Skeletal muscle satellite cell (primary cell): Measurements from ENCODE around the gene SPRR2G.
"Not testable (repeated sequence)": the region's sequence is repeated elsewhere in the genome, so short reads cannot be mapped to it uniquely, and the experiment has no call there.

ENCODE experiments used
- H3K27me3 ChIP-seq: 2 replicates; pipeline ENCODE4 v1.7.0; 2013; ENCODE audit warnings: low read length; ENCODE audit not compliant: control insufficient read depth, insufficient read depth
- H3K36me3 ChIP-seq: 2 replicates; pipeline ENCODE4 v1.7.0; 2013; ENCODE audit warnings: mild to moderate bottlenecking, control low read depth, low read length; ENCODE audit not compliant: insufficient read depth
- H3K4me1 ChIP-seq: 2 replicates; pipeline ENCODE4 v1.7.0; 2013; ENCODE audit warnings: low read length; ENCODE audit not compliant: control insufficient read depth, insufficient read depth
- H3K4me2 ChIP-seq: 2 replicates; pipeline ENCODE4 v1.7.0; 2013; ENCODE audit warnings: mild to moderate bottlenecking, low read length
- H3K4me3 ChIP-seq: 2 replicates; pipeline ENCODE4 v1.7.0; 2013; ENCODE audit warnings: low read length
- H3K9ac ChIP-seq: 2 replicates; pipeline ENCODE4 v1.7.0; 2013; ENCODE audit warnings: mild to moderate bottlenecking, low read depth, low read length, moderate library complexity
- H3K9me3 ChIP-seq: replicated peaks from 2 replicates; pipeline ENCODE4 v1.7.0; 2013; ENCODE audit warnings: mild to moderate bottlenecking, control low read depth, low read length

Gene SPRR2G

DNA sequence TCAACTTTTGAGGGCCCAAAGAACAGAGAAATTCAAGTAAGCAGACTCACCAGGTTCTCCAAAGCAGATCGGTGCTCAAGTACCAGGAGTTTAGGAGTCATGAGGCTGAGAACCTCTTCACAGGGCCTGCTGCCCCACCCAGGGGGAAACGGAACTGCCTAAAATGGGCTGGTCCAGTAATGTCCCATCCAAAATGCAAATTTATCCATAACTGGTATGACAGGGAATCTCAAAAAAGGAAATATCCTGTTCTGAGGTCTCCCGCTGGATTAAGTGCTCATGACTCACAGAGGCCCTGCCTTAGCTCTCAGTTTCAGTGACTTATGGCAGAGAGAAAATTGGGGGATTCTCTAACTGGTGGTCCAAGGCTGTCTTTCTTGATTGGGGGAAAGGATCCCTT is 9.3 kb downstream of the SPRR2G start:
- H3K9ac ChIP-seq = no peak overlapping the region
- no peak overlapping the region for H3K4me2 ChIP-seq
- no peaks in the 10 kb centered on the region for H3K9me3 ChIP-seq
- no peaks in the 10 kb centered on the region for H3K36me3 ChIP-seq
- H3K27me3 ChIP-seq = no peaks in the 10 kb centered on the region
- H3K4me3 ChIP-seq = no peak overlapping the region
- H3K4me1 ChIP-seq = no peaks in the 10 kb centered on the region

DNA sequence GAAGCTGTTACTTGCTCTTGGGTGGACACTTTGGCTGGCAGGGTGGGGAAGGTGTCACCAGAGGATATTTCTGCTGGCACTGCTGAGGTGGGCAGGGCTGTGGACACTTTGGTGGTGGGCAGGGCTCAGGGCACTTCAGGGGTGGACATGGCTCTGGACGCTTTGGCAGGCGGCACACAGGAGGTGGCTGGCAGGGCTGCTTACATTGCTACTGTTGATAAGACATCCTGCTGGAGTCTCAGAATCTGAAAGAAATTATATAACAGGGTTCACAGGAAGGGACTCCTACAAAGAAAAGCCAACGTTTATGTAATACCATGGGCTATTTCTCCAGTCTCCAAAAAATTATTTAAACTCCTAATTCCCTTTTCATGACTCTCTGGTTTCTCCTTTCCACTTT is 10.2 kb downstream of the SPRR2G start:
- no peak overlapping the region for H3K9ac ChIP-seq
- no peak overlapping the region for H3K4me3 ChIP-seq
- H3K4me1 ChIP-seq = no peaks in the 10 kb centered on the region
- H3K4me2 ChIP-seq = no peak overlapping the region
- no peaks in the 10 kb centered on the region for H3K9me3 ChIP-seq
- H3K36me3 ChIP-seq = no peaks in the 10 kb centered on the region
- no peaks in the 10 kb centered on the region for H3K27me3 ChIP-seq

DNA sequence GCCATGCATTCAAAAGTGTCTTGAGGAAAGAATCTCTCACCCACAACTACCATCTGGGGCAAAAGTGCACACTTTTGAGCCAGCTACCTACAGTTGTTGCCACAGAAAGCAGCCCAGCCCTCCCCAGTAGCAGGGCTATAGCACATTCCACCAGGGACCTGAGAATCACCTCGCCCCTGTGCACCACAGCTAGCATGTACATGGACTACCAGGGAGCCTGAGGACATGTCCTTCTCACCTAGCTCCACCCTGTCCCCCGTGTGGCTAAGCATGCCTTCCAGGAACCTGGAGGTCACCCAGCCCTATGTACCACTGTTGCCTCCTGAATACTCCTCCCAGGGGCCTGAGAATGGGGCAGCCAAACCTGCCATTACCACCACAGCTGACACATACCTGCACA is 16.9 kb downstream of the SPRR2G start:
- Histone ChIP-seq H3K9ac (no peak overlapping the region), H3K9me3 (no peaks in the 10 kb centered on the region), H3K4me3 (no peak overlapping the region), H3K36me3 (no peaks in the 10 kb centered on the region), H3K27me3 (no peaks in the 10 kb centered on the region), H3K4me1 (no peaks in the 10 kb centered on the region), H3K4me2 (no peak overlapping the region)

DNA sequence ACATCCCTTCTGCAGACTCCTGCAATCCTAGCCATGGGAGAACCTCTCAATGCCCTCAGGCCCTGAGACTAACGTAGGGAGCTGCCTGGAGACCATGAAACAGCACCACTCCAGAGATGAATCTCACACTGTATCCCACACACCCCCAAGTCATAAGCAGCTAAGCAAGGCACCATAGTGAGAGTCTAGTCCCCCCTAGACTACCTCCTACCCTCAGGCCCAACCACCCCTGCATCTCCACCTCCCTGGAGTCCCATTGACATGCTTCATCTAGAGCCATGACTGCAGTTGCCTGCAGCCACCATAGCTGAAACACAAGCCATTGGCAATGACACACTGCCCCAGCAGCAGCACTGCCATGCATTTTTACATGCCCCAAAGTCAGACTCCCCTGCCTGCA is 17.4 kb downstream of the SPRR2G start:
- Histone ChIP-seq H3K36me3 (no peaks in the 10 kb centered on the region), H3K9ac (no peak overlapping the region), H3K4me1 (no peaks in the 10 kb centered on the region), H3K4me2 (no peak overlapping the region), H3K27me3 (no peaks in the 10 kb centered on the region), H3K9me3 (no peaks in the 10 kb centered on the region), H3K4me3 (no peak overlapping the region)

DNA sequence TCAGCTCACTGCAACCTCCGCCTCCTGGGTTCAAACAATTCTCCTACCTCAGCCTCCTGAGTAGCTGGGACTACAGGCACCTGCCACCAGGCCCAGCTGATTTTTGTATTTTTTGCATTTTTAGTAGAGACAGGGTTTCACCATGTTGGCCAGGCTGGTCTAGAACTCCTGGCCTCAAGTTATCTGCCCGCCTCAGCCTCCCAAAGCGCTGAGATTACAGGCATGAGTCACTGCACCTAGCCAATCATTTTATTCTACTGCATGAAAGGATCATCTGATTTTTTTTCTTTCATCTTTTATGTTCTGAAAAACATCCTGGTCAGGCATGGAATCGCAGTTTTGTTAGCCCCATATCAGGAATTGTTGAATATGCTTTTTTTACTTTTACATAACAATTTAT is 22.0 kb downstream of the SPRR2G start:
- H3K27me3 ChIP-seq, H3K9me3 ChIP-seq, H3K4me1 ChIP-seq, H3K36me3 ChIP-seq, H3K9ac ChIP-seq, H3K4me2 ChIP-seq, H3K4me3 ChIP-seq: not testable (repeated sequence)

DNA sequence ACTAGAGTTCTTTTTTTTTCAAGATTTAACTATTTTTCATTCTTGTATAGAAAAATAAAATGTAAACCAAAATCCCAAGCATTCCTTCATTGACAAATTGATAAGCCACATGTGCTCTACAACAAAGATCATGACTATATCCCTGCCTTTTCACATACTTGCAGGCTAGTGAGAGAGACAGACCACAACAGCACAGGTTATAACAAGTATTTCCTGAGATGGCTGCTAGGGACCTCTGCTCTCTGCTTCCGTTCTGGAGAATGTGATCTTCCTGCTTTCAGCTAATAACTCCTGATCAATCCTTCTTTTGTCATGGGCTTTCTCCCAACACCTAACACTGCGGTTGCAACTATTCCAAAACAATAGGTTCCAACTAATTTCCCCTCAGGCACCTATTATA is 23.4 kb downstream of the SPRR2G start:
- Histone ChIP-seq H3K4me3 (no peak overlapping the region), H3K4me1 (no peaks in the 10 kb centered on the region), H3K4me2 (no peak overlapping the region), H3K9ac (no peak overlapping the region), H3K36me3 (no peaks in the 10 kb centered on the region), H3K9me3 (no peaks in the 10 kb centered on the region), H3K27me3 (no peaks in the 10 kb centered on the region)

DNA sequence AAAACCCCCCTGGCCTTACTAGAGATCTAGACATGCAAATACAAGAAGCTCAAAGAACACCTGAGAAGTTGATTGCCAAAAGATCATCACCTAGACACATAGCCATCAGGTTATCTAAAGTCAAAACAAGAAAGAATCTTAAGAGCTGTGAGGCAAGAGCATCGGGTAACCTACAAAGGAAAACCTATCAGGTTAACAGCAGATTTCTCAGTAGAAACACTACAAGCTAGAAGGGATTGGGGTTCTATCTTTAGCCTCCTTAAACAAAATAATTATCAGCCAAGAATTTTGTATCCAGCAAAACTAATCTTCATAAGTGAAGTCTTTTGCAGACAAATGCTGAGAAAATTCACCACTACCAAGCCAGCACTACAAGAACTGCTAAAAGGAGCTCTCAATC is 25.2 kb downstream of the SPRR2G start:
- no peaks in the 10 kb centered on the region for H3K36me3 ChIP-seq
- no peaks in the 10 kb centered on the region for H3K9me3 ChIP-seq
- H3K4me1 ChIP-seq = no peaks in the 10 kb centered on the region
- H3K4me3 ChIP-seq = no peak overlapping the region
- no peak overlapping the region for H3K9ac ChIP-seq
- no peak overlapping the region for H3K4me2 ChIP-seq
- H3K27me3 ChIP-seq = no peaks in the 10 kb centered on the region

DNA sequence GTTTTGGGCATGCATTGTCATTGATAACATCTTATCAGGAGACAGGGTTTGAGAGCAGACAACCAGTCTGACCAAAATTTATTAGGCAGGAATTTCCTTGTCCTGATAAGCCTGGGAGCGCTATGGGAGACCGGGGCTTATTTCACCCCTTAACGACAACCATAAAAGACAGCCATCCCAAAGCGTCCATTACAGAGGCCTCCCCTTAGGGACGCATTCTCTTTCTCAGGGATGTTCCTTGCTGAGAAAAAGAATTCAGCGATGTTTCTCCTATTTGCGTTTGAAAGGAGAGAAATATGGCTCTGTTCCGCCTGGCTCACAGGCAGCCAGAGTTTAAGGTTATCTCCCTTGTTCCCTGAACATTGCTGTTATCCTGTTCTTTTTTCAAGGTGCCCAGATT is 26.9 kb downstream of the SPRR2G start:
- not testable (repeated sequence) for H3K4me2 ChIP-seq, H3K9me3 ChIP-seq, H3K4me3 ChIP-seq, H3K4me1 ChIP-seq, H3K27me3 ChIP-seq, H3K36me3 ChIP-seq, H3K9ac ChIP-seq

DNA sequence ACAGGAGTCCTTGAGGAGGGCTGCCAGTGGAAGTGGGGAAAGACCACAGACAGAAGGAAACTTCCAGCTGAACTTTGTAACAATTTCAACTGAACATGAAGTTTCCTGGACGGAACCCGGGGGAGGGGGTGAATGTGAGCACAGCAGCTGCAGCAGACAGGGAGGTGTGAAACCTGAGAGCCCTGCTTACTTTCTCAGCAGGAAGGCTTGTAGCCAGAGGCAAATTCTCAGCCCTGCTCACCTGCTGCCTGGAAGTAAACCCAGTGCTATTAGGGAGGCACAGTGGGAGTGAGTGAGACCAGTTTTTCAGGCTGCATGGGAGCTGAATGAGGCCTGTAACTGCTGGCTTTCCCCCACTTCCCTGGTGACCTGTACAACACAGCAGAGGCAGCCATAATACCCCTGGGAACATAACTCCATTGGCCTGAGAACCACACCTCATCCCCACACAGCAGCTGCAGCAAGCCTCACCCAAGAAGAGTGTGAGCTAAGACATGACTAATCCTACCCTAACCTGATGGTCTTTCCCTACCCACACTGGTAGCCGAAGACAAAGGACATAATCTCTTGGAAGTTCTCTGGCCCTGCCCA is 27.8 kb downstream of the SPRR2G start:
- no peaks in the 10 kb centered on the region for H3K4me1 ChIP-seq
- H3K4me2 ChIP-seq = no peak overlapping the region
- no peaks in the 10 kb centered on the region for H3K36me3 ChIP-seq
- H3K27me3 ChIP-seq = no peaks in the 10 kb centered on the region
- H3K4me3 ChIP-seq = no peak overlapping the region
- H3K9ac ChIP-seq = no peak overlapping the region
- no peaks in the 10 kb centered on the region for H3K9me3 ChIP-seq

DNA sequence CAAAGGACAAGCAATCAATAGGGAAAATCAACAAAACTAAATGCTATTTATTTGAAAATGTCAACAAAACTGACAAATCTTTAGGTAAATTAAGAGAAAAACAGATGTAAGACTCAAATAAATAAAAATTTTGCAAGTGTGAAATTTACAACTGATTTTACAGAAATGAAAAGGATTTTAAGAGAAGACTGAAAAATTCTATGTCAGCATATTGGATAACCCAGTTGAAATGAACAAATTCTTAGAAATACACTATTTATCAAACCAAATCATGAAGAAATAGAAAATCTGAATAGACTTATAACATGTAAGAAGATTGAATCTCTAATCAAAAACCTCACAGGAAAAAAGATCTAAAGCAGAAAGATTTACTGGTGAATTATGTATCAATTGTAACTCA is 29.7 kb downstream of the SPRR2G start:
- no peak overlapping the region for H3K4me3 ChIP-seq
- no peaks in the 10 kb centered on the region for H3K9me3 ChIP-seq
- no peak overlapping the region for H3K4me2 ChIP-seq
- H3K36me3 ChIP-seq = no peaks in the 10 kb centered on the region
- H3K27me3 ChIP-seq = no peaks in the 10 kb centered on the region
- H3K9ac ChIP-seq = no peak overlapping the region
- H3K4me1 ChIP-seq = no peaks in the 10 kb centered on the region

DNA sequence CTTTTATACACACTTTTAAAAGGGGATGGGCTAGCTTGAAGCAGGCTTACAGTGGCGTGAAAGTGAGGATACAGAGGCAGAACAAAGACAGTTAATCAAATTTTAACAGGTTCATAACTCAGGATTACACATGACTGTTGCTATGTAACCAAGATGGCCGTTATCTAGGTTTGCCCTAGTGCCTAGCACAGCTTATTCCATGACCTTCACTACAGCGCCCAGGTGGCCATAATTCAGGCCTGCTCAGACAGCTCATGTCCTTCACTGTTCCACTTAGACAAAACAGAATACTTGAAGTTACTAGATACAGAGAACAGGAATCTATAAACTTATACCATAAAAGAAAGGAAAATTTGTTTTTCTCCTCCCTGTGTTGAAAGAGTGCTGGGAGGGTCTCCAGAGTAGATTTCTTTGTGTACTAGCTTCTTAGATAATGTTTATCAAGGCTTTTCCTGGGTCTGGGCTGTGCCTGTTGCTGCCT is 31.2 kb downstream of the SPRR2G start:
- Histone ChIP-seq H3K36me3 (no peaks in the 10 kb centered on the region), H3K27me3 (no peaks in the 10 kb centered on the region)

DNA sequence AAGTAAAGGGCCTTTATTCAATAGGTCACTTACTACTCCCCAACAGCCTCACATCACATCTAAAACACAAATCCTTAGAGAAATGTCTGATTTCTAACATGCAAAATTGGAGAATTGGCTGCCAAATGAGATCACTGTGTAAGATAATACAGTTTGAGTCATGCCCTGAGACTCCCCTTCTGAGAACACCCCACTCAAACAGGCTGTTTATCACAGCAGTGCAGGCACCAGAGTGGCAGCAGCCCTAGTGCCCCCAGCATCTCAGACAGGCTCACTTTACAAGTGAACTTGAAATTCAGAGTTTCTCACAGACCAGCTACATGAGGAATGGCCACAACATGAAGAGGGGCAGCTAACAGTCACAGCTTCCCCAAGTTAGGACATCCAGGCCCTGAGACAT is 35.4 kb downstream of the SPRR2G start:
- H3K4me1 ChIP-seq, H3K27me3 ChIP-seq, H3K4me3 ChIP-seq, H3K36me3 ChIP-seq, H3K9me3 ChIP-seq, H3K9ac ChIP-seq, H3K4me2 ChIP-seq: not testable (repeated sequence)

More for the DNA sequence above, 31.2 kb downstream of the SPRR2G start:
- no peak overlapping the region for H3K9ac ChIP-seq
- no peak overlapping the region for H3K4me3 ChIP-seq
- no peak overlapping the region for H3K4me2 ChIP-seq
- H3K9me3 ChIP-seq = no peaks in the 10 kb centered on the region
- no peaks in the 10 kb centered on the region for H3K4me1 ChIP-seq
